Neural crest cell (in vitro differentiated cells): Measurements from ENCODE around the gene SGMS1. TPM values are rescaled to one million over a fixed set of nuclear protein-coding genes. Genes with fewer than 3 reads are reported as not detected.
A peak's percentile ranks its signal among the peaks of the same experiment; 100 is the strongest.
"Not testable (repeated sequence)": the region's sequence is repeated elsewhere in the genome, so short reads cannot be mapped to it uniquely, and the experiment has no call there.

ENCODE experiments used
- DNase-seq: peaks from one replicate; pipeline ENCODE4 v3.0.0; 2021; ENCODE audit warnings: low read depth, mixed read lengths, low spot score
- H3K27ac Mint-ChIP-seq: one replicate; pipeline ENCODE4 v1.8.0; 2021; ENCODE audit warnings: mild to moderate bottlenecking, mixed read lengths; ENCODE audit not compliant: unreplicated experiment
- H3K27me3 Mint-ChIP-seq: 2 replicates; pipeline ENCODE4 v1.8.0; 2021; ENCODE audit warnings: low read depth, mild to moderate bottlenecking, mixed read lengths
- H3K36me3 Mint-ChIP-seq: 2 replicates; pipeline ENCODE4 v1.8.0; 2021; ENCODE audit warnings: low read depth, mild to moderate bottlenecking, mixed read lengths
- H3K4me1 Mint-ChIP-seq: 2 replicates; pipeline ENCODE4 v1.8.0; 2021; ENCODE audit warnings: mixed read lengths
- H3K4me3 Mint-ChIP-seq: one replicate; pipeline ENCODE4 v1.8.0; 2021; ENCODE audit warnings: mild to moderate bottlenecking, mixed read lengths
- H3K9me3 Mint-ChIP-seq: 2 replicates; pipeline ENCODE4 v1.8.0; 2021; ENCODE audit warnings: mixed read lengths
- CTCF ChIP-seq: fragments of 200-600 bp; sonication (generic); conservative IDR thresholded peaks from 2 replicates; pipeline ENCODE4 v1.5.0; 2021; ENCODE audit warnings: antibody characterized with exemption, mild to moderate bottlenecking
- total RNA-seq: library from RNA; stranded (reverse); gene quantifications from 2 replicates; pipeline ENCODE4 v1.2.1, GENCODE V29; 2021

Gene SGMS1
- total RNA-seq, 1 donor from 2014 or later: 14.4 TPM

- H3K4me1 Mint-ChIP-seq: peaks cover 5% of the 10 kb centered on the region
- no peaks in the 10 kb centered on the region for H3K9me3 Mint-ChIP-seq
- TF ChIP-seq CTCF: no peak
- H3K4me3 Mint-ChIP-seq: no peak overlapping the region
- no peak overlapping the region for H3K27ac Mint-ChIP-seq
- H3K27me3 Mint-ChIP-seq: no peaks in the 10 kb centered on the region
- DNase-seq: no peak
- no peaks in the 10 kb centered on the region for H3K36me3 Mint-ChIP-seq
Measured at GRCh38 chr10:50375745-50376144, 248.0 kb downstream of the SGMS1 start.

GRCh38 chr10:50375051-50375452 is 248.7 kb downstream of the SGMS1 start:
- Mint-ChIP-seq H3K36me3 (no peaks in the 10 kb centered on the region), H3K4me3 (no peak overlapping the region), H3K27ac (no peak overlapping the region), H3K9me3 (no peaks in the 10 kb centered on the region), H3K4me1 (peaks cover 5% of the 10 kb centered on the region), H3K27me3 (no peaks in the 10 kb centered on the region)
- TF ChIP-seq CTCF: no peak
- DNase-seq: no peak

GRCh38 chr10:50373821-50374501 is 249.8 kb downstream of the SGMS1 start:
- no peak for DNase-seq
- no peak overlapping the region for H3K4me3 Mint-ChIP-seq

GRCh38 chr10:50369931-50370330 is 253.8 kb downstream of the SGMS1 start:
- Mint-ChIP-seq H3K4me1 (no peaks in the 10 kb centered on the region), H3K27me3 (no peaks in the 10 kb centered on the region), H3K4me3 (no peak overlapping the region), H3K27ac (no peak overlapping the region), H3K36me3 (peaks cover 10% of the 10 kb centered on the region), H3K9me3 (peaks cover 9% of the 10 kb centered on the region)
- no peak for DNase-seq
- TF ChIP-seq CTCF: no peak

More at GRCh38 chr10:50373821-50374501, 249.8 kb downstream of the SGMS1 start:
- Mint-ChIP-seq H3K36me3 (no peaks in the 10 kb centered on the region), H3K27me3 (no peaks in the 10 kb centered on the region), H3K9me3 (no peaks in the 10 kb centered on the region), H3K27ac (no peak overlapping the region), H3K4me1 (peaks cover 5% of the 10 kb centered on the region)
- TF ChIP-seq CTCF: no peak

- peak; percentile 54 for TF ChIP-seq CTCF
- Mint-ChIP-seq H3K27me3 (no peaks in the 10 kb centered on the region), H3K36me3 (peaks cover 10% of the 10 kb centered on the region), H3K4me1 (no peaks in the 10 kb centered on the region), H3K4me3 (no peak overlapping the region), H3K9me3 (peaks cover 9% of the 10 kb centered on the region), H3K27ac (no peak overlapping the region)
- DNase-seq: peak; percentile 3
Measured at GRCh38 chr10:50367732-50368131, 256.0 kb downstream of the SGMS1 start.

GRCh38 chr10:50366421-50366820 is 257.3 kb downstream of the SGMS1 start:
- H3K27me3 Mint-ChIP-seq, H3K9me3 Mint-ChIP-seq, H3K27ac Mint-ChIP-seq, H3K36me3 Mint-ChIP-seq, H3K4me1 Mint-ChIP-seq, DNase-seq, H3K4me3 Mint-ChIP-seq: not testable (repeated sequence)

GRCh38 chr10:50364730-50365129 is 259.0 kb downstream of the SGMS1 start:
- H3K27ac Mint-ChIP-seq, H3K27me3 Mint-ChIP-seq, H3K4me1 Mint-ChIP-seq, H3K9me3 Mint-ChIP-seq, H3K36me3 Mint-ChIP-seq, DNase-seq, H3K4me3 Mint-ChIP-seq: not testable (repeated sequence)
